ENCODE data around the gene NDST3. TPM values are rescaled to one million over a fixed set of nuclear protein-coding genes. Genes with fewer than 3 reads are reported as not detected.

NDST3 gene
- total RNA-seq, 4 donors from 2014 or later: under 0.01 TPM; not detected in 3

- TF ChIP-seq POLR2A (IDR thresholded peaks at IDR 0.05; ENCODE audit: low read depth) (no peak), POLR2AphosphoS5 (IDR thresholded peaks at IDR 0.05) (no peak), CTCF (IDR thresholded peaks at IDR 0.05) (no peak), EP300 (IDR thresholded peaks at IDR 0.05) (no peak)
- Histone ChIP-seq H3K36me3 (peaks cover 0 to 16% (median 7%) of the 10 kb centered on the region in 4 donors), H3K9me3 (no peaks in the 10 kb centered on the region), H3K4me3 (no peak overlapping the region), H3K4me1 (peaks cover 7 to 16% (median 12%) of the 10 kb centered on the region in 4 donors), H3K27ac (replicated peaks in 1 of 4) (no peak overlapping the region), H3K27me3 (no peaks in the 10 kb centered on the region)
- DNase-seq (ENCODE audit: extremely low spot score): no peak
- WGBS: 95% methylated on average over 4 of the region's 4 CpGs
- intact Hi-C loops (cut with DNase I): loop anchor here (10.0 kb wide), 1 partner anchor 399 kb away; the partner anchor contains the start of gene METTL14
Measured at GRCh38 chr4:118285931-118286330, 251.6 kb downstream of the NDST3 start.

GRCh38 chr4:118286685-118287084, 252.4 kb downstream of the NDST3 start:
- intact Hi-C loops (cut with DNase I): loop anchor here (10.0 kb wide), 1 partner anchor 398 kb away; the partner anchor contains the start of gene METTL14
- TF ChIP-seq EP300 (IDR thresholded peaks at IDR 0.05) (no peak), POLR2AphosphoS5 (IDR thresholded peaks at IDR 0.05) (no peak), CTCF (IDR thresholded peaks at IDR 0.05) (no peak), POLR2A (IDR thresholded peaks at IDR 0.05; ENCODE audit: low read depth) (no peak)

GRCh38 chr4:118287711-118288451, 253.6 kb downstream of the NDST3 start:
- 80% methylated on average over 2 of the region's 2 CpGs for WGBS
- TF ChIP-seq POLR2AphosphoS5 (IDR thresholded peaks at IDR 0.05): no peak
- Histone ChIP-seq H3K9me3 (no peaks in the 10 kb centered on the region), H3K4me3 (no peak overlapping the region), H3K36me3 (peaks cover 0 to 3% (median under 1%) of the 10 kb centered on the region in 4 donors), H3K27me3 (no peaks in the 10 kb centered on the region), H3K27ac (replicated peaks in 1 of 4) (no peak overlapping the region), H3K4me1 (peaks cover 0 to 9% (median 3%) of the 10 kb centered on the region in 4 donors)
- DNase-seq (ENCODE audit: extremely low spot score): no peak
- intact Hi-C loops (cut with DNase I): loop anchor here (10.0 kb wide), 1 partner anchor 397 kb away; the partner anchor contains the start of gene METTL14

More at GRCh38 chr4:118286685-118287084, 252.4 kb downstream of the NDST3 start:
- no peak for DNase-seq (ENCODE audit: extremely low spot score)
- H3K27ac ChIP-seq (replicated peaks in 1 of 4): no peak overlapping the region
- H3K36me3 ChIP-seq: peaks cover 0 to 12% (median 3%) of the 10 kb centered on the region in 4 donors
- no peak overlapping the region for H3K4me3 ChIP-seq
- no peaks in the 10 kb centered on the region for H3K9me3 ChIP-seq
- H3K27me3 ChIP-seq: no peaks in the 10 kb centered on the region
- 95% methylated on average over 3 of the region's 3 CpGs for WGBS
- peaks cover 1 to 9% (median 6%) of the 10 kb centered on the region in 4 donors for H3K4me1 ChIP-seq

- H3K4me3 ChIP-seq: no peak overlapping the region
- peaks cover 0 to 9% (median 3%) of the 10 kb centered on the region in 4 donors for H3K4me1 ChIP-seq
- H3K27ac ChIP-seq (replicated peaks in 1 of 4): no peak overlapping the region
- no peaks in the 10 kb centered on the region for H3K27me3 ChIP-seq
- H3K36me3 ChIP-seq: no peaks in the 10 kb centered on the region
- intact Hi-C loops (cut with DNase I): loop anchor here (10.0 kb wide), 1 partner anchor 395 kb away; the partner anchor contains the start of gene METTL14
- no peaks in the 10 kb centered on the region for H3K9me3 ChIP-seq
- 16% methylated on average over 1 of the region's 1 CpG for WGBS
- DNase-seq (ENCODE audit: extremely low spot score): no peak
- TF ChIP-seq CTCF (IDR thresholded peaks at IDR 0.05): no peak
- TF ChIP-seq EP300 (IDR thresholded peaks at IDR 0.05): no peak
- TF ChIP-seq POLR2AphosphoS5 (IDR thresholded peaks at IDR 0.05): no peak
- TF ChIP-seq POLR2A (IDR thresholded peaks at IDR 0.05; ENCODE audit: low read depth): no peak
Measured at GRCh38 chr4:118289794-118290193, 255.5 kb downstream of the NDST3 start.

- Histone ChIP-seq H3K4me3 (no peak overlapping the region), H3K27me3 (no peaks in the 10 kb centered on the region), H3K27ac (replicated peaks in 1 of 4) (no peak overlapping the region), H3K36me3 (no peaks in the 10 kb centered on the region), H3K4me1 (peaks cover 0 to 9% (median 3%) of the 10 kb centered on the region in 4 donors), H3K9me3 (no peaks in the 10 kb centered on the region)
- 85% methylated on average over 2 of the region's 2 CpGs for WGBS
- intact Hi-C loops (cut with DNase I): no loop called here
- no peak for TF ChIP-seq CTCF (IDR thresholded peaks at IDR 0.05)
- no peak for TF ChIP-seq POLR2AphosphoS5 (IDR thresholded peaks at IDR 0.05)
- no peak for TF ChIP-seq POLR2A (IDR thresholded peaks at IDR 0.05; ENCODE audit: low read depth)
- no peak for TF ChIP-seq EP300 (IDR thresholded peaks at IDR 0.05)
- no peak for DNase-seq (ENCODE audit: extremely low spot score)
Measured at GRCh38 chr4:118290951-118291350, 256.7 kb downstream of the NDST3 start.

Data from esophagus muscularis mucosa (tissue), 4 donors.